Measurements from ENCODE around the gene ALOXE3. TPM values are rescaled to one million over a fixed set of nuclear protein-coding genes. Genes with fewer than 3 reads are reported as not detected.
"Not testable (repeated sequence)": the region's sequence is repeated elsewhere in the genome, so short reads cannot be mapped to it uniquely, and the experiment has no call there.

ALOXE3 gene
- total RNA-seq, 1 donor: 0.10 TPM

- Histone ChIP-seq H3K27me3 (ENCODE audit: insufficient read depth, low read length) (peaks cover 20% of the 10 kb centered on the region), H3K9me3 (ENCODE audit: low read depth, low read length) (no peaks in the 10 kb centered on the region), H3K4me3 (ENCODE audit: low read length) (peak overlapping the region; percentile 19), H3K4me1 (ENCODE audit: insufficient read depth, low read length) (peaks cover 8% of the 10 kb centered on the region)
Measured at GRCh38 chr17:8109661-8110455, 8.5 kb downstream of the ALOXE3 start.

DNA sequence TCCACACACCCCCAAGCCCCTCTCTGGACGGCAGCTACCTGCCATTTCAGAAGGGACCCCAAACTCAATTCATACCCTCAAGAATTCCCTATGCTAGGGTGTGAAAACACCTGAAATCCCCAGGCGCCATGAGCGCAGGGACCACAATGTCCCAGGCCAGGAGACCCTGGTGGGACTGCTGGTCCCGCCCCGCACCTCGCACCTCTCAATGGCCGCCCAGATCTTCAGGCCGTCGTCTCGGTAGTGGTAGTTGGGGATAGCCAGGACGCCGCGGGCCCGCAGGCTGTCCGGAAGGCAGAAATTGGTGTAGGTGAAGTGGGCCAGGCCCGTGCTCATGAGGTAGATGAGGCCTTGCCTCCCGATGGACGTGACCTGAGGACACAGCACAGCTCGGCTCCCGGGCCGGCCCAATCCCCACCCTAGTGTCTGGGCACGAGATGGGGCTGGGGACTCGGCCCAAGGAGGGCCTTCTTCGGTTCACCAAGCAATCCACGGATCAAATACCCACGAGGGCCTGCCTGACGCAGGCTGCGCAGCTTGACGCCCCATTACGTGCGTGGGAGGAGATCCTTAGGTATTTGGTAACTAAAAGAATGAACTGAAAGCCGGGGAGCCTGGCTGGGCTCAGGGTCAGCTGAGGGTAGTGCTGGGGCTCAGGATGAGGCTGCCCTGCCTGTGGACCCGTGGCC lies 9.2 kb downstream of the ALOXE3 start:
- H3K27me3 ChIP-seq (ENCODE audit: insufficient read depth, low read length): peaks cover 14% of the 10 kb centered on the region
- no peak overlapping the region for H3K4me3 ChIP-seq (ENCODE audit: low read length)
- H3K4me1 ChIP-seq (ENCODE audit: insufficient read depth, low read length): peaks cover 8% of the 10 kb centered on the region
- no peaks in the 10 kb centered on the region for H3K9me3 ChIP-seq (ENCODE audit: low read depth, low read length)

GRCh38 chr17:8106980-8107379 lies 11.3 kb downstream of the ALOXE3 start:
- not testable (repeated sequence) for H3K4me1 ChIP-seq (ENCODE audit: insufficient read depth, low read length); H3K27me3 ChIP-seq (ENCODE audit: insufficient read depth, low read length); H3K9me3 ChIP-seq (ENCODE audit: low read depth, low read length); H3K4me3 ChIP-seq (ENCODE audit: low read length)

DNA sequence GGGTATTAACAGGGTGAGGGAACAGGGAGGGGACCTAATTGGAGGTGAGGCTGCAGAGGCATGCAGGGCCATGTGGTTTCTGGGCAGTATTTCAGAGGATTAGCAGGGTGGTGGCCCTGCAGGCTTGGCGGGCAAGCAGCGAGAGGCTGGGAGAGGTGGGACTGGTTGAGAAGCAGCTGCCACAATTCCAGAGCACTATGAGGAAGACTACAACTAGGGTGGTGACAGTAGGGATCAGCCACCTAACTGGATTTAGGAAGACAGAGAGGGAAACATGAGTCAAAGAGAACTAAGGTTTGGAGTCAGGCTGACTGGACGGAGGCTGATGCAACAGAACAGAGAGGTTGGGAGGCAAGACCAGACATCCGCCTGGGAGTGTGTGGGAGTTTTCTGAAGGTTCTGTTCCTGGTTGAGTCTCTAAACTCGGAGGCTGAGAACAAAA lies 12.3 kb downstream of the ALOXE3 start:
- H3K4me3 ChIP-seq (ENCODE audit: low read length): no peak overlapping the region
- H3K9me3 ChIP-seq (ENCODE audit: low read depth, low read length): no peaks in the 10 kb centered on the region
- peaks cover 8% of the 10 kb centered on the region for H3K4me1 ChIP-seq (ENCODE audit: insufficient read depth, low read length)

DNA sequence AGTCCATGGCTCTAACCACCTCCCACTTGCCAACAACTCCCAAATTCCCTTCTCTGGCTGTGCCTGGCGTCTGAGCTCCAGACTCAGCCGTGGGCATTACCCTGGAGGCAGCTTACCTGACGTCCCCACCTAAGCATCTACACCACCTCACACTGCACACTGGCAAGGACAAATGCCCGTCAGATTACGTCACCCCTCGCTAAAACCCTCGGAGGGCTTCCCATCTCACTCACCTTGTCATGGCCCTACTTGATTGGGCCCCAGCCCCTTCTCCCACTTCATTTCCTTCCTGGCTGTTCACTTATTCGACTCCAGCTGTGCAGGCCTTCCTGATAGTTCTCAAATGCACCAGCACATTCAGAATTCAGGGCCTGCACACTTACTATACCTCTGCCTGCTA lies 13.4 kb downstream of the ALOXE3 start:
- Histone ChIP-seq H3K4me1 (ENCODE audit: insufficient read depth, low read length) (peaks cover 2% of the 10 kb centered on the region), H3K27me3 (ENCODE audit: insufficient read depth, low read length) (no peaks in the 10 kb centered on the region), H3K4me3 (ENCODE audit: low read length) (no peak overlapping the region), H3K9me3 (ENCODE audit: low read depth, low read length) (no peaks in the 10 kb centered on the region)

More for the DNA sequence above, 12.3 kb downstream of the ALOXE3 start:
- no peaks in the 10 kb centered on the region for H3K27me3 ChIP-seq (ENCODE audit: insufficient read depth, low read length)

GRCh38 chr17:8103549-8103948 lies 14.8 kb downstream of the ALOXE3 start:
- H3K27me3 ChIP-seq (ENCODE audit: insufficient read depth, low read length): no peaks in the 10 kb centered on the region
- no peaks in the 10 kb centered on the region for H3K4me1 ChIP-seq (ENCODE audit: insufficient read depth, low read length)
- no peaks in the 10 kb centered on the region for H3K9me3 ChIP-seq (ENCODE audit: low read depth, low read length)
- H3K4me3 ChIP-seq (ENCODE audit: low read length): no peak overlapping the region

DNA sequence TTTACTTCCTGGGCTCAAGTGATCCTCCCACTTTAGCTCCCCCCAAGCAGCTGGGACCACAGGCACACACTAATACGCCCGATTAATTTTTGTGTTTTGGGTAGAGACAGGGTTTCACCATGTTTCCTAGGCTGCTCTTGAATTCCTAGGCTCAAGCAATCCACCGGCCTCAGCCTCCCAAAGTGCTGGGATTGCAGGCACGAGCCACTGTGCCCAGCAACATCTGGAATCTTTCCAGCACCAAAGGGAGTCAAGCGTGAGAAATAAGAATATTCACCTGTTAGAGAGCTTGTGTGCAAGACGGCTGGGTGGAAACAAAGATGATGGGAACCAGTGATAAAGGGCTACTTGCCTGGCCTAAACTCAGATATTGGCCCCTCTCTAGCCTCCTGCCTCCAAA lies 16.6 kb downstream of the ALOXE3 start:
- Histone ChIP-seq H3K4me1 (ENCODE audit: insufficient read depth, low read length) (no peaks in the 10 kb centered on the region), H3K4me3 (ENCODE audit: low read length) (no peak overlapping the region), H3K9me3 (ENCODE audit: low read depth, low read length) (no peaks in the 10 kb centered on the region), H3K27me3 (ENCODE audit: insufficient read depth, low read length) (no peaks in the 10 kb centered on the region)

- no peaks in the 10 kb centered on the region for H3K27me3 ChIP-seq (ENCODE audit: insufficient read depth, low read length)
- no peaks in the 10 kb centered on the region for H3K9me3 ChIP-seq (ENCODE audit: low read depth, low read length)
- no peaks in the 10 kb centered on the region for H3K4me1 ChIP-seq (ENCODE audit: insufficient read depth, low read length)
- no peak overlapping the region for H3K4me3 ChIP-seq (ENCODE audit: low read length)
Measured at GRCh38 chr17:8100763-8101162, 17.6 kb downstream of the ALOXE3 start.

- H3K4me1 ChIP-seq (ENCODE audit: insufficient read depth, low read length): no peaks in the 10 kb centered on the region
- no peak overlapping the region for H3K4me3 ChIP-seq (ENCODE audit: low read length)
- H3K27me3 ChIP-seq (ENCODE audit: insufficient read depth, low read length): no peaks in the 10 kb centered on the region
- H3K9me3 ChIP-seq (ENCODE audit: low read depth, low read length): no peaks in the 10 kb centered on the region
Measured at GRCh38 chr17:8100111-8100510, 18.2 kb downstream of the ALOXE3 start.

DNA sequence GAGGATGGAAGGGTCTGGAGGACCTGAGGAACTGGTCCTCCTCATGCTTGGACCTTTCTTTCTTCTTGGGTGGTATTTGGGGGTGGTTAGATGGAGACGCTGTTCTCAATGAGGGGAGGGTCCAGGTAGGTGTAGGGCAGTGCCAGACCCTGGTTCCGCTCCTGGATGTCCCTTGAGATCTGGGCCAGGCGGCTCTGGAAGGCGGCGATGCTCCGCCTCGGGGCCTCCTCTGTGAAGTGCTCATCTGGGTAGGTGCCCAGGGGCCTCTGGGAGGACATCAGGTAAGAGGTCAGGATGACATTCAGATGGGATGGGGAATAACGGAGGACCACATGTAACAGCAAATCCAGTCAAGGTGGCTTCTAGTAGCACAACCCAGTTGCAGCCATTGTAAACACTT lies 21.8 kb downstream of the ALOXE3 start:
- H3K4me1 ChIP-seq (ENCODE audit: insufficient read depth, low read length): peaks cover 4% of the 10 kb centered on the region
- no peak overlapping the region for H3K4me3 ChIP-seq (ENCODE audit: low read length)
- no peaks in the 10 kb centered on the region for H3K9me3 ChIP-seq (ENCODE audit: low read depth, low read length)
- no peaks in the 10 kb centered on the region for H3K27me3 ChIP-seq (ENCODE audit: insufficient read depth, low read length)

GRCh38 chr17:8095361-8095760 lies 23.0 kb downstream of the ALOXE3 start:
- H3K4me3 ChIP-seq (ENCODE audit: low read length): no peak overlapping the region
- no peaks in the 10 kb centered on the region for H3K9me3 ChIP-seq (ENCODE audit: low read depth, low read length)
- H3K4me1 ChIP-seq (ENCODE audit: insufficient read depth, low read length): peaks cover 9% of the 10 kb centered on the region
- no peaks in the 10 kb centered on the region for H3K27me3 ChIP-seq (ENCODE audit: insufficient read depth, low read length)

- Histone ChIP-seq H3K27me3 (ENCODE audit: insufficient read depth, low read length) (no peaks in the 10 kb centered on the region), H3K9me3 (ENCODE audit: low read depth, low read length) (no peaks in the 10 kb centered on the region), H3K4me3 (ENCODE audit: low read length) (no peak overlapping the region), H3K4me1 (ENCODE audit: insufficient read depth, low read length) (peaks cover 9% of the 10 kb centered on the region)
Measured at GRCh38 chr17:8091033-8091687, 27.2 kb downstream of the ALOXE3 start.

GRCh38 chr17:8089728-8090127 lies 28.6 kb downstream of the ALOXE3 start:
- Histone ChIP-seq H3K9me3 (ENCODE audit: low read depth, low read length) (no peaks in the 10 kb centered on the region), H3K4me3 (ENCODE audit: low read length) (no peak overlapping the region), H3K27me3 (ENCODE audit: insufficient read depth, low read length) (no peaks in the 10 kb centered on the region), H3K4me1 (ENCODE audit: insufficient read depth, low read length) (peaks cover 9% of the 10 kb centered on the region)

DNA sequence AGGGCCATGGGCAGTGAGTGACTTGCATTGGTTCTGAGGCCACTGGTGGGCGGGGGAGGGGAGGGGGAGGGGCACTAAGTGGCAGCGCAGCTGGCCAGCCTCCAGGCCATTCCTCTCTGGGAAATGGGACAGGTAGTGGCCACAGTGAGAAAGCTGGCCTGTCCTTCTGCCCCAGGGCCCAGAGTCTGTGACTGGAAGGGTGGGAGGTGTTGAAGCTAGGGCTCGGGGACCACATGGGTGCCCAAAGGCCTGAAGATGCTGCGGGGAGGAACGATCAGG lies 30.4 kb downstream of the ALOXE3 start:
- Histone ChIP-seq H3K27me3 (ENCODE audit: insufficient read depth, low read length) (no peaks in the 10 kb centered on the region), H3K4me1 (ENCODE audit: insufficient read depth, low read length) (peaks cover 4% of the 10 kb centered on the region), H3K9me3 (ENCODE audit: low read depth, low read length) (no peaks in the 10 kb centered on the region), H3K4me3 (ENCODE audit: low read length) (no peak overlapping the region)

DNA sequence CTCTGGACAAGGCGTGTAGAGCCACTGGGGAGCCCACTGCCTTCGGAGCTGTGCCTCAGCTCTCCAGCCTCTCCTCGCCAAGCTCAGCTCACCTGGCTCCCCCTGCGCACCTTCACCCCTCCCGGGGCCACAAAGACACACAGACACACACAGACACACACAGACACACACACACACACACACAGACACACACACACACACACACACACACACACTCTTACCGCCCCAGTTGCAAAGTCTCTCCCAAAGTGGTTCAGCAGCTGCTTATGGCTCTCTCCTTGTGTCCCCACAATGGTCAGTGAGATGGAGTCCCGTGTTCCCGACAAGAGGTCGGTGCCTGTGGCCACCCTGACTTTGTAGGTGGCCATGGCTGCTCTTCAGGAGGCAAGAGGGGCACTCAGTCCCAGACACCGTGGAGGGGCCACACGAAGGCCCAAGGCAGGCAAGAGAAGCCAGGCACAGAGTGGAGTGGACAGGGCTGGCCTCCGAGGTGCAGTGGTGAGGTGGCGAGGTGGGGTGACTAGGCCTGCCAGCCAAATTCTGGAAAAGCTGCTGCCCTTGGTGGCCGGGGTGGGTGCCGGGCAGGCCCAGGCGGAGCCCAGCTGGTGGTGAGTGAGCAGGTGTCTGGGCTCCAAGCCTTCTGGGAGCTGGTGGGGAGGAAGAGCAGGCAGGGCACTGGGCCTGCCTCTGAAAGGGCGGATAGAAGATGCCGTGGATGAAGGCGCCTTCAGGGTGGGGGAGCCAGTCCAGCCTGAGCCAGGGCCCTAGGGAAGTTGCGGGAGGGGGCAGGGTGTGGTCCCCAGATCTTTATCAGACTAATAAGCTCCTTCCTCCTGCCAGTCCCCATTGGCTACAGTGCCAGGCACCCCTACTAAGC lies 31.0 kb downstream of the ALOXE3 start, which contains the start of gene ALOX12B:
ALOX12B (minus strand) TSS at position 642 of the 877 bp plus-strand sequence; CDS start at position 368, 274 bp downstream.
- peaks cover 4% of the 10 kb centered on the region for H3K4me1 ChIP-seq (ENCODE audit: insufficient read depth, low read length)
- H3K4me3 ChIP-seq (ENCODE audit: low read length): no peak within 1 kb of the TSS
- H3K9me3 ChIP-seq (ENCODE audit: low read depth, low read length): no peaks in the 10 kb centered on the region
- no peaks in the 10 kb centered on the region for H3K27me3 ChIP-seq (ENCODE audit: insufficient read depth, low read length)

Measured in mononuclear cell (primary cell).